Transverse colon (tissue), 3 donors: ENCODE results near the gene SFXN1.

Experiments used
- EP300 ChIP-seq: sonication (generic); formaldehyde crosslinking; IDR thresholded peaks from one replicate; pipeline ENCODE4 v1.6.1; 2017; ENCODE audit warnings: antibody characterized with exemption, low read depth
- POLR2A ChIP-seq: fragments of 450-650 bp; IDR thresholded peaks from one replicate; pipeline ENCODE4 v1.6.1; 2016; ENCODE audit warnings: antibody characterized with exemption, mild to moderate bottlenecking, moderate library complexity
- TF ChIP-seq, protein P1 (sequence below), 5 experiments: fragments of 200-600 bp in 3 of 5; fragments of 450-650 bp in 2 of 5; sonication (generic) in 3 of 5; IDR thresholded peaks; 1 replicate in 2 of 5; 2 replicates in 3 of 5; pipeline ENCODE4 v1.5.1; 2016 to 2017; ENCODE audit warnings: antibody characterized with exemption in 5 of 5, inconsistent platforms in 3 of 5, mild to moderate bottlenecking in 2 of 5, moderate library complexity in 1 of 5

- TF ChIP-seq EP300 = no peak
- TF ChIP-seq POLR2A = no peak
- TF ChIP-seq, protein P1, sequence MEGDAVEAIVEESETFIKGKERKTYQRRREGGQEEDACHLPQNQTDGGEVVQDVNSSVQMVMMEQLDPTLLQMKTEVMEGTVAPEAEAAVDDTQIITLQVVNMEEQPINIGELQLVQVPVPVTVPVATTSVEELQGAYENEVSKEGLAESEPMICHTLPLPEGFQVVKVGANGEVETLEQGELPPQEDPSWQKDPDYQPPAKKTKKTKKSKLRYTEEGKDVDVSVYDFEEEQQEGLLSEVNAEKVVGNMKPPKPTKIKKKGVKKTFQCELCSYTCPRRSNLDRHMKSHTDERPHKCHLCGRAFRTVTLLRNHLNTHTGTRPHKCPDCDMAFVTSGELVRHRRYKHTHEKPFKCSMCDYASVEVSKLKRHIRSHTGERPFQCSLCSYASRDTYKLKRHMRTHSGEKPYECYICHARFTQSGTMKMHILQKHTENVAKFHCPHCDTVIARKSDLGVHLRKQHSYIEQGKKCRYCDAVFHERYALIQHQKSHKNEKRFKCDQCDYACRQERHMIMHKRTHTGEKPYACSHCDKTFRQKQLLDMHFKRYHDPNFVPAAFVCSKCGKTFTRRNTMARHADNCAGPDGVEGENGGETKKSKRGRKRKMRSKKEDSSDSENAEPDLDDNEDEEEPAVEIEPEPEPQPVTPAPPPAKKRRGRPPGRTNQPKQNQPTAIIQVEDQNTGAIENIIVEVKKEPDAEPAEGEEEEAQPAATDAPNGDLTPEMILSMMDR (IDR thresholded peaks at IDR 0.05) = no peak
Observed at GRCh38 chr5:175520321-175520720, 42.0 kb downstream of the SFXN1 start.
